ENCODE measurements around the gene SEMA4D.
A peak's percentile ranks its signal among the peaks of the same experiment; 100 is the strongest.

The SEMA4D gene

DNA sequence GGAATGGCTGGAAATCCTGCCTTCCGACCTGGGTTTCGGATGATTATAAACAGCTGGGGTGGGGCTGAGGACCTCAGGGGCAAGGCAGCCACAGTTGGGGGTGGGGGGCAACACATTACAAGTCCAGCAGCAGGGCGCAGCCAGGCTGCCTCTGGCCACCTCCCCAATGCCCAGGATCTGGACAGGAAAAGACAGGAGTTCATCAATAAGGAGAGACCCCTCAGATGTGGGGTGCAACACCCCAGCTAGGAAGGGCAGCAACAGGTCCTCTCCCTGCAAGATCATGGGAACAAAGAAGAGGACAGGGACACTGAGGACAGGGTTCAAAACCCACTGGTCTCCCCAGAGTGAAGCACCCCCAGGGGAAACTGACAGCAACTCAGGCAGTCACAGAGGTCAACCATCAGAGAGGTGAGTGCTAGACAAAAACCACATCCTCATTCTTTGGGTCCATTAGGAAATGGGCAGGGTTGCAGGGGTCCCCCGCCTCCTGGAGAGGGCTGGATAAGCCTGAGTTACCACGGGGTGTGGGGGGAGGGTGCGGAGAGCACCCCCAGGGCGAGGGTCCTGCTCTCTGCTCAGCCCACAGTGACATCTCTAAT lies 33.5 kb downstream of the SEMA4D start:
- DNase-seq (ENCODE audit: low spot score) = no peak

DNA sequence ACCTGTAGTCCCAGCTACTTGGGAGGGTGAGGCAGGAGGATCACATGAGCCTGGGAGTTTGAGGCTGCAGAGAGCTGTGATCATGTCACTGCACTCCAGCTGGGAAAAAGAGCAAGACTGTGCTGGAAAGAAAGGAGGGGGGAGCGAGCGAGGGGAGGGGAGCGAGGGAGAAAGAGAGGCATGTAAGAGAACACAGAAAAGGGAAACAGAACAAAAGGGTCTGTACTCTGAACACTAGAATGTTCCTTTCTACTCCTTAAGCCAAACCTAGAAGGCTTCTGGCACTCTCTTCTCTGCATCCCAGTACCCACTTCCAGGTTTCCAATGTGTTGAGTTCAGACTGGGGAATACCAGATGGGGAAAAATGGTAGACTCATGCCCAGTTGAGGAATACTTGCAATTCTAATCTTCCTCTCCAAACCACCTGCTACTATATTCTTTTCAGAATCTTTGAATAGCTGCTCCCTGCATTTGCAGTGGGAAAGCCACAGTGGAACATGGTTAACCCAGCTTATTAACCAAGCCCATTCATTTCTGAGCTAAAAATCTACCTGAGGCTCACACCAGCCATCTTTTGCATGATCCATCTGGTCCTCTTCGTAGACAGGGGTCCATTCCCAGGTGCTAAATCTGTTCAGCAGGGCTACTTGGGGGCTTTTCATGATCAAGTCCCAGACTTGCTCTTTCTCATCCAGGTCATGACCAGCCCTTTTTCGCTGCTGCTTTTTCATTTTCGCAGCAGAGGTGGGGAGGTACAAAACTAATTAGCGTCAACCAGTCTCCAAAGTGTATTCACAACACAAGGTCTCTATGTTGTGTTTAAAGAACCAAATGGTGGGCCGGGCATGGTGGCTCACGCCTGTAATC lies 34.9 kb downstream of the SEMA4D start:
- no peak for DNase-seq (ENCODE audit: low spot score)

DNA sequence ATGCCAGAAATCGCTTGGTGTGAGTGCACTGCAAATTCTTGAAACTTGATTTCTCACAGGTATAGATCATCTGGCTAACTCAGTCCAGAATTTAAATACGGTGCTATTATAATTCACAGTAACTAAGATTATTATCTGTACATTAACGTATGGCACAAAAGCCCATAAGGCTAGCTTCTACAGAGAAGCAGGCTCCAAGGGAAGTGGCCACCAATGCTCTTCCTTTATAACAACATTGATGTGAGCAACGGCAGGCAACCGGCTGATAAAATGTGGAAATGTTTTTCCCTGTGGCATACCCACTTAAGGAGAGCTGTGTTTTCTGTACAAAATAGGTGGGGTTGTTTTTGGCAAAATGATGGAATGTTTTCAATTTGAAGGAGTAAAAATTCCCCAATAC lies 35.7 kb downstream of the SEMA4D start:
- no peak for DNase-seq (ENCODE audit: low spot score)

DNA sequence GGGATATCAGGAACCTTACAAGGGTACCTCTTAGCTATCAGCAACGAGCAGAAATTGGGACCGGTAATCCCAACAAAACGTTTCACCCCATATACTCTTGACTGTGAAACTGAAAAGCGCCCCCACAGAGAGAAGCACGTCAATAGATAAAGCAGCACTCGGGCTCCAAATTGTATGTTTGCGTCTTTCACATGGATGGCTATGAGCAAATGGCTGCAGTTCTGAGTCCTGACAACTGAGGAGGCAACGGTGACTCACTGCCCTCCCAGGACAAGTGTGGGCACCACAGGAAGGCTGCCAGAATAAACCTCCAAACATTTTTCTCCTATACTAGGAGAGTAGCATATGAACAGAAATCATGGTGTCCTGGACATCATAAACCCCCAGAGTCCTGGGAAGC lies 36.6 kb downstream of the SEMA4D start:
- peak; percentile 45 for DNase-seq (ENCODE audit: low spot score)

DNA sequence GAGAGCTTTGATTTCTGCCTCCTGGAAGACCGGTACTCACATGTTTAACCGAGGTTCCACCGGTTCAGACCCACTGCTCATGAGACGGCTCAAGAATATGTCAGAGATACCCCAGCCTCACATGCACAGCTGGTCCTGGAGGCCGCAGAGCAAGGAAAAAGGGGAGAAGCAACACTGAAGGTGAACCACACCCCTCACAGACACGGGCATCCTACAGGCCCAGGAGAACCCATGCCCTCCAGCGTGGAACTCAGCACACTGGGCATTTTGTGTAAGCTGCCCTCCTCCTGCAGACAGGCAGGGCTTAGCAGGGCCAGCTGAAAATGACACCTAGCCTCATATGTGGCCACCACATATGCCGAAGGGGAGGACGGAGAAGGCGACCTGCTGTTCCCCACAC lies 37.4 kb downstream of the SEMA4D start:
- no peak for DNase-seq (ENCODE audit: low spot score)

DNA sequence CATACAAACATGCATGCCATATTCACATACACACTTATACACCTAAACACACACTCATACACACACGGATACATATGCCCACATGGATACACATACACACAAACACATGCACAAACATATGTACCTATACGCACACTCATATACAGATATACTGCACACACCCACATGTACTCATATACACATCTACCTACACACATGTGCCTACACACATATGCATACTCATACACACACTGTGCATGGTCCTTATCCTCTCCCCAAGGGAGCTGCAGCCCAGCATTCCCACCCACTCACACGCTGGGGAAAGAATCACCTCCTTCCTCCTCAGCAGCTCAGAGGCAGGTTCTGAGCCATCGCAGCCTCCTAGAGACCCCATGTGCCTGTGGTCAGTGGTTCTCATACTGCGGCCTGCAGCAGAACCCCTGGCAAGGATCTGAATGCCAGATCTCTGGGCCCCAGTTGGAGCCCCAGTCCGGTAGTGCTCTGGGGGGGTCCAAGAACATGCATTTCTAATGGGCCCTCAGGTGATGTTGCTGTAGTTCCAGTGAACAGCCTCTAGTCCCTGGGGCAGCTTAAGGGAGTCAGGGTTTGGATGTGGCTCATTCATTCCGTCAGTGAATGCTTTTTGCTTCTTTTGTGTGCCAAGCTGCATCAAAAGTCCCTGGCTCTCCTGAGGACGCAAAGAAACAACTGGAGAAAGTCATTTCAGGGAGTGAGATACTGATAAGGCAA lies 39.0 kb downstream of the SEMA4D start:
- no peak for DNase-seq (ENCODE audit: low spot score)

DNA sequence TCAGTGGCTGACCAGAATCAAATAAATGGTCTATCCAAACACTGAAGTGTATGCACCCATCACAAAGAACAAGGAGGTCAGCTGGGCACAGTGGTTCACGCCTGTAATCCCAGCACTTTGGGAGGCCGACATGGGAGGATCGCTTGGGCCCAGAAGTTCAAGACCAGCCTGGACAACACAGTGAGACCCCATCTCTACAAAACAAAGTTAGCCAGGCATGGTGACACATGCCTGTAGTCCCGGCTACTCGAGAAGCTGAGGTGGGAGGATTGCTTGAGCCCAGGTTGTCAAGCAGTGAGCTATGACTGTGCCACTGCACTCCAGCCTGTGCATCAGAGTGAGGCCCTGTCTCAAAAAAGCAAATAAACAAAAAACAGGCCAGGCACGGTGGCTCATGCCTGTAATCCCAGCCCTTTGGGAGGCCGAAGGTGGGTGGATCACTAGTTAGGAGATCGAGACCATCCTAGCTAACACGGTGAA lies 40.5 kb downstream of the SEMA4D start:
- no peak for DNase-seq (ENCODE audit: low spot score)

DNA sequence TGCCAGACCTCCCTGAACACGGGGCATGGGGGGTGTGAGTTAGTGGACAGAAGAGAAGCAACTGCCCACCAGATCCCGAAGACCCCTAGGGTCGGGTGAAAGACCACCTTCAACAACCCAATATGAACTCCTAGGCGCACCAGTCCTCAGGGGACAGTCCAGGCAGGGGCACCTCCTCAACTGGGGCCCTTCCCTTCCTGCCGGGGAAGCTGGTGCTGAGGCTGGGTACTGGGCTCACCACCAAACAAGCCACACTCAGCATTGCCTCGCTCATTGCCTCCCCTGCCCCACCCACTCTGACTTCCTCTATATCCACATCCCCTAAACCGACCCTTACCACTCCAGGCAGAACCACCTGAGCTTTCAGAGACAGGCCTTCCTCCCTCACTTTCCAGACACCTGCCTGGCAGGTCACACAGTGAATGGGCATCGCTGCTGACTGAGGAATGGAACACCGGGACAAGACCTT lies 42.5 kb downstream of the SEMA4D start:
- DNase-seq (ENCODE audit: low spot score) = peak; percentile 42

DNA sequence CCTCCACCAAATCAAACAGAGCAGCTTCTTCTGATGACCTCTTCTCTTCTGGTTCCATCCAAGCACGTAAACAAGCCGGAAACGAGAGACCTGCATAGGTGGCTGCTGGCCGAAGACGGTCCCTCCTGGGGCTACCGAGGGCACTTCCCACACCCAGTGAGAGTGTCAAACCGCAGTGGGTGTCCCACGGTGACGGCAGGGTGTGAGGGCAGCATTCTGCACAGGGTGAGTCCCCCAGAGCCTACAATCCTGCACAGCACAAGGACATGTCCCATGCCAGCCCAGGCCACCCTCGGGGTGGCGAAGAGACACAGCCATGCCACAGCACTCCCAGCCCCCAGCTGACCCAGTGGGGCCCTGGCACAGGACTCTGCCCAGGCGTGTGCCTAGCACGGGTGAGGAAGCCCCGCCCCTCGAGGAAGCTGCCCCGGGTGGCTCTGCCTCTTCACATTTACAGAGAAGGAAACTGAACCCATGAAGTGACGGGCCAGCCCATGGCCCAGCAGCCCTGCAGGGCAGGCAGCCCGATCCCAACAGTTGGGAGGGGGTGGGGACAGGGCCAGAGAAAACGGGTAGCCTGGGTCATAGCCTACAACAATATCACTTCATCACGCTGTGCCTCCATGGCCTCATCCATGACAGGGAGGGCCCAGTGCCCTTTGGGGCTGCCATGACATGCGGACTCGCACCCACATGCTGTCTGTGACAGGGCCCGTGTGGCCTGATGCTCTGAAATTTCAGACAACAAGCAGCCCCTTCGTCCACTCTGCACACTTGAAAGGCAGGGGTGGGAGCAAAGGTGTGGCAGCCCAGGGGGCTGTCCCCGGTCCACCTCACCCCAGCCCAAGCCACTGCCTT lies 43.2 kb downstream of the SEMA4D start:
- no peak for DNase-seq (ENCODE audit: low spot score)

DNA sequence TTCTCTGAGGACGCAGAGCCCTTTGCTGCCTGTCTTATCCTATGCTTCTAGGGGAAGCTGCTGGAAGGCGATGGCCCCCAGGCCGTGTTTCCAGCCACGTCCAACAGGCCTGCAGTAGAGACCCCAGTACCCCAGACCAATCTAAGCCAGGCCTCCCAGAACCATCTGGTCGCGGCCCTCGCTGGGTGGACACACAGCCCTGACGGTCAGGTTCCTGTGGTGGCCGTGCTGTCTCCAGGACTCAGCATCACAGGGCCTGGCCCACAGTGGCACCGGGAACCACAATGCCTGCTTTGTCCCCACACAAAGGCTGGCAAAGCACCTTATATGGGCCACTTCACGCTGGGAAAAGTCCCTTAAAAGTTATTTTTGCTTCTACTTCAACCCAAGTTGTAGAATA lies 44.5 kb downstream of the SEMA4D start:
- no peak for DNase-seq (ENCODE audit: low spot score)

DNA sequence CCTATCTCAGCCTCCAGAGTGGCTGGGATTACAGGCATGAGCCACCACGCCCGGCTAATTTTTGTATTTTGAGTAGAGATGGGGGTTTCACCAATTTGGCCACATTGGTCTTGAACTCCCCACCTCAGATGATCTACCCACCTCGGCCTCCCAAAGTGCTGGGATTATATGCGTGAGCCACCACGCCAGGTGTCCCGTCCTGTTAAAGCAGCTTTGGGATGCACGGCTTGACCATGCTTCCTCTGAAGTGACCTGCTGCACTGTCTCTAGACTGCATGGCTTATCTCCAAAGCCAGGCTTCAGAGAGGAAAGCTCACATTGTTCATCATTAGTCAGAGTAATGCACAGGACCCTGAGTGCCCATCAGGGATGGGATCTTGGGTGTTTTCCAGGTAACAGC lies 45.4 kb downstream of the SEMA4D start:
- no peak for DNase-seq (ENCODE audit: low spot score)

DNA sequence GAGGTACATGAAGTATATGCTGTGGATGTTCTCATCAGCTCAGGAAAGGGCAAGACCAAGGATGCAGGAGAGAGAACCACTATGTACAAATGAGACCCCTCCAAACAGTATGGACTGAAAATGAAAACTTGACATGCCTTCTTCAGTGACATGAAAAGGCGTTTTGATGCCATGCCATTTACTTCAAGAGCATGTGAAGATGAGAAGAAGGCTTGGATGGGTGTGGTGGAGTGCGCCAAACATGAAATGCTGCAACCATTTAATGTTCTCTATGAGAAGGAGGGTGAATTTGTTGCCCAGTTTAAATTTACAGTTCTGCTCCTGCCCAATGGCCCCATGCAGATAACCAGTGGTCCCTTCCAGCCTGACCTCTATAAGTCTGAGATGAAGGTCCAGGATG lies 47.7 kb downstream of the SEMA4D start:
- no peak for DNase-seq (ENCODE audit: low spot score)

DNA sequence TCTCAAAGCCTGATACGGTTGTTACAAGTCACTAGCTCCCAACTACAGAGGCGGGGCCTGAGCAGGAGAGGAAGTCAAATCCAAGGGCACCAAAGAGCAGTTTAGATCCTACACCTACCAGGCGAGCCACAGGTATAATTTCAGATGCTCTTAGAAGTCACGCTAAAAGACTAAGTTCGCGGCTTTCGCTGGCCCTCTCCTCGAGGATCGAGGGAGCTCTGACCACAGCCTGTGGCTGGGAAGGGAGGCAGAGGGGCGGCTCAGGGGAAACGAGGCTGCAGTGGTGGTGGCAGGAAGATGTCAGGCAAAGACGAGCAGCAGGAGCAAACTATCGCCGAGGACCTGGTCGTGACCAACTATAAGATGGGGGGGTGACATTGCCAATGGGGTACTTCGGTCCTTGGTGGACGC lies 48.6 kb downstream of the SEMA4D start:
- no peak for DNase-seq (ENCODE audit: low spot score)

DNA sequence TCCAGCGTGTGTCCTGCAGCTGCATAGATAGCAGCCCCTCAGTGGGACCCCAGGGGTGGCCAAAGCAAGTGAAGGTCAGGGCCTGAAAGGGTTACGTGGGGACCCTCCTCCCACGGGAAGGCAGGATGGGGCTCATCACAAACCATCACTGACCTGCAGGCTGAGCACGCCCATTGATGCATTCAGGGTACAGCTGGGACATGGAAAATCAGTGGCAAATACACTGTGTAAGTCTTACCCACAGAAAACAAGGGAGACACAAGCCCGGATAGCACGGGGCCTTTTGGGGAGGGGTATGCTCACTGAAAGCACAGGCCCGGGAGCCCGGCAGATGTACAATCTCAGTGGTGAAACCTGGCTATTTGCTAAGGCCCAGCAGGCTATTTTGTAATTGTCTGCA lies 49.1 kb downstream of the SEMA4D start:
- no peak for DNase-seq (ENCODE audit: low spot score)

DNA sequence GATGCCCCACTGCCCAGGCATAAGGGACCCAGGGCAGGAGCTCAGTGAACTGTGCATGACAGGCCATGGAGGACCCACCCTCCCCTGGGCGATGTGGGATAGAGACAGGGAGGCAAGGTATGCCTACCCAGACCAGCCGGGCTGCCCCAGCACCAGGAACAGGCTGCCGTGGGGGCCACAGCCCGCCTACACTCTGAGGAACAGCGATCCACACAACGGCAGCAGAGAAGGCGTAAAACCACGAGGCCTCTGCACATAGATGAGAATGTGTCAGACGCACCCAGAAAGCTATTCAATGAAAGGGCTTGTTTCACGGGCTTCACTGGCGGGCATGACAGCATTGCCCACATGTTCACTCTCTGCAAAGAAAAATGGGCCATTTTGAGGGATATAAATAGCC lies 49.5 kb downstream of the SEMA4D start:
- peak; percentile 69 for DNase-seq (ENCODE audit: low spot score)

DNA sequence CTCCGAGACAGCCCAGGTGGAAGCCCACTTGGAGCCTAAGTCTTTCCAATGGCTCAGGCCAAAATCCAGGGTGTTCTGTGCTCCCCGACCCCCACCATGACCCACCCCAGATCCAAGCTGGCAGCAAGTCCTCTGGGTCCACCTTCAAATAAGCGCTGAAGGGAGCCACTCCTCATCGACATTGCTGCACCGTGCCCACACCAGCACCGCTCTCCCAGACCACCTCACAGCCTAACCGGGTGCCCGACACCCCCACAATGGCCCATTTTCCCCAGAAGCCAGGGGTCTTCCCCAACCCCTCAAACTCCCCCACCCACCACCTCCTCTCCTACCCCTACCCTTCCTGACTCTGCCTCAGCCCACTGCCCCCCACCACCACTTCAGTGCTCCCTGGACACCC lies 50.5 kb downstream of the SEMA4D start:
- no peak for DNase-seq (ENCODE audit: low spot score)

DNA sequence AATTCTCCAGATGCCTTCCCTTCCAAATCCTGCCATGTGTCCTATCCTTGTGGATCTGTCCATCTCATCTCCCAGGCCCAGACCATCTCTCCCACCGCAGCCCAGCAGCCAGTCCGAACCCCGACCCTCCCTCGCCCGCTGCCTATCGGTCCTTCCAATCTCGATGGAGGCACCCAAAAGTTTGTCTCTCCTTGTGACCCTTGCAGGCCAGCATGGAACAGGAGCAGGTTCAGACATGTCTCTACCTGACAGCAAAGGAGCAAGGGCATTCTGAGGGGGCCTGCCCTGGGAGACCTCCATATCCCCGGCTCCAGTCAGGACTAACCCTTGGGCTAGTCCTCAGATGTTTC lies 51.0 kb downstream of the SEMA4D start:
- no peak for DNase-seq (ENCODE audit: low spot score)

DNA sequence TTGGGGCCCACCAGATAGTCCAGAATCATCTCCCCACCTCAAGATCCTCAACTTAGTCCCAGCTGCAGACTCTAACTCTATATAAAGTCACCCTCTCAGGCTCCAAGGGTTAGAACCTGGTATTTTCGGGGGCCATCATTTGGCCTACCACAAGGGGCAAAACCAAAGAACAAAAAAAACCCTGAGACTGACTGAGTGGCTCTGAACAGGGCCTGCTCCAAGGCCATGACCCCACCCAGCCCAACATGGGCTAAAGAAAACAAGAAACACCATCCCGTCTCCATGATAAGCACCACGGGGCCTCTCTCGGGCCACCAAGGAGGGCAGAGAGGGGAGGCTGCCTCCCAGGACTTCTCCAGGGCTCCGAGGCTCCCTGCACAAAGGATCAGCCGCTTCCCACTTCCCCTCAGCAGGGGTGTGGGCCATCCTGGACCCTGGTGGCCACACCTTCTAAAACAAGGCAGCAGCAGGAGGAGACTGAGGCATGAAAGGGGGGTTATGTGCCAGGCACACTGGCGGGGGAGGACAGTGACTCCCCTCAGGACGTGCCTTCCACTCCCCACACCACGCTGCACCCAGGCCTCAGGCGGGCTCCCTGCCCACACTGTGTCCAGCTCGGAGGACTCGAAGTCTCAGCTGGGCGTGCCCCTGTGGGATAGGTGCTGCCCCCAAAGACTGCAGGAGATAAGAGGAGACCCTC lies 51.5 kb downstream of the SEMA4D start:
- no peak for DNase-seq (ENCODE audit: low spot score)

DNA sequence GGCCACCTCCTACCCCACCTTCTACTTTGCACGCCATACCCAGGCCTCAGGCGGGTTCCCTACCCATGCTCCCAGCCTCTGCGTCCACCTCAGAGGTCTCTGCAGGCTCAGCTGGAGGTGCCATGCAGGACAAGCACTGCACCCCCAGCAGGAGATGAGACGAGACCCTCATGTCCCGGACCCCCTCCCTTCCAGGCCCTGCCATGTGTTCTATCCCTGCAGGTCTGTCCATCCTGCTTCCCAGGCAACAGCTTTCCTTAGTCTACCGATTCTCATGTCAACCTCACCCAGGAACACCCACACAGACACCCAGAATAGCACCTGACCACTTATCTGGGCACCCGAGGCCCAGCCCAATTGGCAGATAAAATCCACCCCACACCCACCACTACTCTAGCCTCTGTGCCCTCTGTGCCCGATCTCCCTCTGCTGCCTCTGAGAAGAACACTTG lies 52.1 kb downstream of the SEMA4D start:
- no peak for DNase-seq (ENCODE audit: low spot score)

DNA sequence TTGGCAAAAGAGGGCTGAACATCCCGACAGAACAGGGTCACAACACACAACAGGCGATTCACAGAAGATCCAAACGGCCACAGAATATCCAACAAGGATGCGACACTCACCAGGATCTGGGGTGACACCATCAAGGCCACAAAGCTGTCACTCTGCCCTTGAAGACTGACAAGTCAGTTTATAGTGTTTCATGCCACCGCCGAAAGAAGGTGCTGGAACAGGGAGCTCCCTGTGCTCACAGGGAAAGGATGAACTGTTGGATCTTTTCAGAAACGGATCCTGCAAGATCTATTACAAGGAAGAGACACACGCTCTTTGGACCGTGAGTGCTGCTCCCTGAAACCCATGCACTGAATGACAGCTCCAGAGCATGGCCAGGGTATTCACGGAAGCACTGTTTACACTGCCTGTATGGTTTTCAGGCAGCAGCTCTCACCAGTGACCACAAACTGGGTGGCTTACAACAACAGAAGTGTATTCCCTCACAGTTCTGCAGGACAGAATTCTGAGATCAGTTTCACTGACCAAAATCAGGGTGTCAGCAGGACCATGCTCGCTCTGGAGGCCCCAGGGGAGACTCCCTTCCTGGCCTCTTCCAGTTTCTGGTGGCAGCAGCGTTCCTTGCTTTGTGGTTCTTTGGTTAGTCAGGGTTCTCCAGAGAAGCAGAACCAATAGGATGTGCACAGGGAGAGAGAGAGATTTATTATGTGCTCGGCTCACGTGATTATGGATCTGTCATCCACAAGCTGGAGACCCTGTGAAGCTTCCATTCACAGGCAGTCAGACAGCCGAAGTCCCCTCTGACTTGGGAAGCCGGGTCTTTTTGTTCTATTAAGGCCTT lies 52.8 kb downstream of the SEMA4D start:
- no peak for DNase-seq (ENCODE audit: low spot score)
